ENCODE measurements around the gene SETD3.
A peak's percentile ranks its signal among the peaks of the same experiment; 100 is the strongest.

The SETD3 gene

DNA sequence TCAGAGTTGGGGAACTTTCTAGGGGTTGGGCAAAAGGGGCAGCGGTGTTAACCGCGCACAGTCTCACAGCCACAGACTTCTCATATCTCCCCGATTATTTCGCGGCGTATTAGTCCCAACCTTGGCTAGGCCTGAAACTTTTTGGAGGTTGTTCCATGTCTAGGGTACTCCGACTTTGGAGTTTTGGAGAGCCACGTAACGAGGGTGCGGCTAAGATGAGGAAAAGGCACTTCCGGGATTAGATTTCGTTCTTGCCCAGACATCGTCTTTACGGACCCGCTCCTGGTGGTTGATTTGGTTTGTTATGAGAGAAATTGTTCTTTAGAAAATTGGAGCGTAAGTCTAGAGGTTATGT is 1.1 kb upstream of the SETD3 start:
- no peak for DNase-seq

DNA sequence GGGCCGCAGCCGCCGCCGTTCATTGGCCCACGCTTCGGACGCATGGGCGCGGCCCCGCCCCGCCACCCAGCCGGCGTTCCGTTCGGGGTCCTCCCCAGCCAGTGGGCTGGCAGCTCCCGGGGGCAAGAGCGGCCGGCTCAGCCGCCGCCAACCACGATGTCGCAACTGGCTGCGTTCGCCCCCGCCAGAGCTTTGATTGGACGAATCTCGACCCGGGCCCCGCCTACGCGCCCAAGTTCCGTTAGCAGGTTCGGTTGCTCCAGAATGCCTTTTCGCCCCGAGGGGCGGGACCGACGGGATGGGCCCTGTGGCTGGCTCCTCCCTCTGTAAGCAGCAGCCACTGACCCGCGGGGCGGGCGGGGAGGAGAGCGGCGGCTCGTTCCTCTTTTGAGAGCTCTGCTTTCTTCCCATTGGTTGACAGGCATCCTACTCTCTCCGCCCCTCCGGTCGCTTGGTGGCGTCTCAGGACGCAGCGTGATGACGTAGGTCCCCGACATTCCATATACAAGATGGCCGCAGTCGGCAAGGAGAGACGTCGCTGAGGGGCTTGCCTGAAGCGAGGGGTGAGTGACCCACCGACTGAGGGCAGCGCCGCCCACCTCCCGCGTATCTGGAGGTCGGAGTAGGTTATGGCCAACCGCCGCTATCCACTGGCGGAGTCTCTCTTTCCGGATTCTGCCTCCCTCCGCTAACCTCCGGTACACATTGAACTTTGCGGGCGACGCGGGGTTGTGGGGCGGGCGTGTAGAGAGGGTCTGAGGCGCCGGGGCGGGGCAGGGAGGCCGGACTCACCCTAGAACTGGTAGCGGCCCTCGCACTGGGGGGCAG is 472 bp upstream of the SETD3 start, which contains the start of gene CCNK:
Gene CCNK (plus strand): TSS at position 493 of the 828 bp plus-strand sequence. CDS start 11,269 bp downstream, outside the sequence.
- peak; percentile 100 for DNase-seq

DNA sequence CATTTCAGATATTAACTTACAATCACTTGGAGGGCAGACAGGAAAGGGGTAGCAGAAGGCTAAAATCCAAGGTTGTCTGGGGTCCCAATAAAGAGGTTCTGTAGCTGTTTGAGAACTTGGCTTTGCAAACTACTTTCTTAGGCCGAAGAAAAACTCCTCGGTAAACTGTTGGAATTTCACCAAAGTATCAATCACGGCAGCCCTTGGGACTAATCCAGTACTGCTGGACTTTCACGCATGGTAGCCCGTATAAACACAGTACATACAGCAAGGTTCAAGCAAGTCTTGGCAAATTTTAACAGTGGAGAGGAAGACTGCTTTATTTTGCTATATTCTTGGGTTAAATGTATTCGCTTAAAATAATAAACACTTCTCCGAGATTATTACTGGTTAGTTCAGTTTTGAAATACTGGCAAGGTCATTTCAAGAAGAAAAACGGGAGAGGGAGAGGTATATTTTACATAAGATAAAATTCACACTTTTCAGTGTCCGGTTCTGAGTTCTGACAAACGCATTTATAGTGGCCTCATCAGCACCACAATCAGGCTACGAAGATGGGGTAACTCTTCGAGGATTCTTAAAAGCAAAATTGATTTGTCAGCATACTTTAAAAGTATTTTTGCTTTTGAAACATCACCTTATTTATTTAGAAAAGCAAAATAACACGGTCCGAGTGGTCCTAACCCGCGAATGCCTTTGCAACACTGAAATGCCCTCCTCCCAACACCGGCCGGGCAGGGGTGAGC is 1.3 kb downstream of the SETD3 start:
- no peak for DNase-seq

GRCh38 chr14:99478128-99478527 is 2.5 kb downstream of the SETD3 start:
- no peak for DNase-seq

DNA sequence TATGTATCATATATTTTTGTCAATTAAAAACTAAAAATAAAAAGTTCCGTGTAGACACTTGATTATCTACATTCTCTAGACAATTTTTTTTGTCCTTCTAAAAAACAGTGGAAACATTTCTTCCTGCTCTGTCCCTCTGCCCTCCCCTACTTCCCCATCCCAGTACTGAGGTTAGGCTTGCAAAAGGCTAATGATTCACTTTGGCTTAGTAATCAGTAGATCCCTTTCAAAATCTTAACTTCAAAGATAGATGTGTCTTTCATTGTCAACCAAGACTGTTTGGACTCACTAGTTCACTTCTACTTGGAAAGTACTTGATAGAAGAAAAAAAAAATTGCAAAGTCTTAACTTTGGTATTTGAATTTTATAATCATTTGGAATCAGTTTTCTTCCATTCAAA is 3.8 kb downstream of the SETD3 start:
- DNase-seq: no peak

DNA sequence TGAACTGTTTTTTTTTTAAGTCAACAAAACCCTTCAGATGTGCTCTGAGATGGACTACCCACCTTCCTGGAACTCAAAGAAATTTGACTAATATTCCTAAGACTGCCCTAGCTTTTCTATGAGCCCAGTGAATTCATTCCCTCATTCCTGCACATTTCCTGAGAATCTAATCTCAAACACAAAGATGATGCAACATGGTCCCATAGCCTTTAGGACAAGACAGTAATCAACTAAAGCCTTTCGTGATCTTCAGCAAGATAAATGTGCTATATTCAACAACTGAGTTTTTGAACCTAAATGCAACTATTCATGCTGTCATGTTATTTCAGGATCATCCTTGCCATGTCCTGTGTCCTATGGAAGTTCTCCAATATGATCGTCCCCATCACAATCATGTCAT is 5.0 kb downstream of the SETD3 start:
- DNase-seq: no peak

DNA sequence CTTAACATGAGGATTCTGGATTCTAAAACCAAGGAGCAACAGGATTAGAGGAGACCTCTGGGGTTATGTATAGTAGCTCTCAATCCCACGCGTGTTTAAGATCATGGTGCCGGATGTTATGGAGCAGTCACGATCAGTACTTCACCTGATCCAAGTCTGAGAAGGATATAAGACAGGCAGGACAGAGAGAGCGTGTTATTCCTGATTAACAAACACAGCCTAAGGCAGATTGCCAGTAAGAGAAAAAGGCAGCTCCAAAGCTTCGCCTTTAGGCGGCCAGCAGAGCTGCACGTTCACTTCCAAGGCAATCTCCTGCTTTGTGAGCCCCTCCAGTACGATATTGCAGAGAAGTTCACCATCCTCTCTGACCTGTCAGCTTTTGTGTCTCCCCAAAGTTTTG is 5.5 kb downstream of the SETD3 start:
- DNase-seq: no peak

- no peak for DNase-seq
Measured at GRCh38 chr14:99473458-99473857, 7.2 kb downstream of the SETD3 start.

GRCh38 chr14:99472937-99473336 is 7.7 kb downstream of the SETD3 start:
- no peak for DNase-seq

DNA sequence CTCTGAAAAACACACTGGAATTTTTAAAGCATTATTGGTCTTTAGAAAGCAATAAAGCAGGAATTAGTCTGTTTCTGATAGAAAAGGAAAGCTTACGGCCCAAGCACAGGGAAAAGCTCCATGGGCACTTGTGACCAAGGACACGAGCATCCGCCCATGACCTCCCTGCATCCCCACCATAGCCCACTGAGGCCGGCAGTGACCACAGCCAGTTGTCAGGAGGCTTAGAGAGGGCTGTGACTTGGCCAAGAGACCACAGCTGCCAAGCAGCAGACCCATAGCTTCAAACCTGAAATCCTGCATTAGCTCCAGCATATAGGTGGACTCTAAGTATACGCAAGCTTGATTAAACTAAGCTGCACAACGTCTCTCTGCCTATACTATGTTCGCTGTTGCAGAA is 8.9 kb downstream of the SETD3 start:
- DNase-seq: no peak

- no peak for DNase-seq
Measured at GRCh38 chr14:99468836-99469592, 11.6 kb downstream of the SETD3 start.

DNA sequence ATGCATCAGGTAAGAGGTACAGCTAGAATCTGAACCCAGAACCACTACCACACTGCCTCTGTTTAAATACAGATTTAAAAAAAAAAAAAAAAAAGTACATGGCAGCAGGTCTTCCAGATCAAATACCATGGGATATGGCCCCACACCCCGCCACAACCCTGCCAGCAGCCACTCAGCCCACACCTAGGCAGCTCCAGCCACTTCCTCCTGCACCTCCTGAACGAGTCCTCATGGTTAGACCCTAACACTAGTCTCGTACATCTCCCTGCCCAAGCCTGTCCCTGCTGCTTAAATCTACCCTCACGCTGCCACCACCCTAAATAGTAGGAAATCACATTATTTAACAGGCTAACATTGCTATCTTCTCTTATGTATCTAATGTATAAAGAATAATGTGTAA is 12.6 kb downstream of the SETD3 start:
- DNase-seq: no peak

- DNase-seq: no peak
Measured at GRCh38 chr14:99467336-99468078, 13.2 kb downstream of the SETD3 start.

GRCh38 chr14:99466758-99467157 is 13.9 kb downstream of the SETD3 start:
- DNase-seq: no peak

DNA sequence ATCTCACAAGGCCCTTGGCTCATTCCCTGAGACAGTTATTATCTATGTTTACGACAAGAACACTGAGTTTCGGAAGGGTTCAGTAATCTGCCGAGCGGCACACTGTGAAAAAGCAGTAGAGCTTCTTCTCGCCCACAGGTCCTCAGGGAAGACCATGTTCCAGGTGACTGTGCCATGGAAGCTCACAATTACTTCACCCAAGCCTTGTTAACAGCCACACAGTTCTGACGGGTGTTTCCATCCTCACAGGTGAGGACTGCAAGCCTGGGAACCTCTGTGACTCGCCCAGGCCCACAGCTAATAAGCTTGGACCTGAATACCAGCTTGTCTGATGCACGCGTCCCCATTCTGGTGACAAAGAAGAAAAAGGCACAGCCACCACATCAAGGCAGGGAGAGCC is 15.4 kb downstream of the SETD3 start:
- no peak for DNase-seq

GRCh38 chr14:99463974-99464373 is 16.7 kb downstream of the SETD3 start:
- no peak for DNase-seq

DNA sequence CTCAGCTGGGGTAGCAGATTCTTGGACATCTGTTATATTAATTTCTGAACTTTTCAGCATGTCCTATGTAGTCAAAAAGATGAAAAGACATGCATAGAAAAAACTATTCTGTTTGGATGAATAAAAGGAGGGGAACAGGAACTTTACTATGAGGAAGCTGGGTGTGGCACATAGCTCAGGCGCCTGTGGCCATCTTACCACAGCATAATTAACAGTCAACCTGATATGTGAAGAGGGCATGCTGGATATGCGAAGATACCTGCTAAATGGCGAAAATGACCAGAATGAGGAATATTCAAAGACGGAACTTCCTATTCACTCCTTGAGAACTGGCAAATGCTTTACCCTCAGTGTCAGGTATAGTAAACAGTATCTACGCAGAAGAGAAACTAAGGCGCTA is 18.4 kb downstream of the SETD3 start:
- DNase-seq: no peak

DNA sequence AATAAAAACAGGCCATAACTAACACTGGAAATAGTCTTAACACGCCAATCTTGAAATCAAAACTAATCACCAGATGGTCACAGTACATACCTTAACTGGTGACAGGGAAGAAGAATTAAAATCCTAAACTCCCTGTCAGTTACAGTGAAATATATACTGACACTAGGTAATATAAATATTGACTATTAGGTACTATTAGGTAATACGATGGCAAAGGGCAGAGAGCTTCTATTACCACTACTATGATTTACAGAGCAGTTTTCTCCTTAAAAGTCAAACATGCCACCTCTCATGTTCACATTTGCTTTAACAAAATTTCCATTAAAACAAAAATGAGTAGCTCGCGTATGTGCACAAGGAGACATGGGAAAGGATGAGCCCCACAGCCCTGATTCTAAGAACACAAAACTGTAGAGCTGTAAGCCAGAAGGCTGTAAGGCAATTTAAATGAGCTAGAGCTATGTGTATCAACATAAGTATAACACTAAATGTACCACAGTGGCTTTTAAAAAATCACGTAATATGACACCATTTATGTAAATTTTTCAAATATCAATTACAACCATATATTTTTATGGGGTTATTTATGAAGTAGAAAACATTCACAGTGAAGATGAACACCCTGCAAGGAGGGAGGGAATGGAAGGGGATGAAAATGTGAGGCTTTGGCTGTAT is 19.1 kb downstream of the SETD3 start:
- no peak for DNase-seq

DNA sequence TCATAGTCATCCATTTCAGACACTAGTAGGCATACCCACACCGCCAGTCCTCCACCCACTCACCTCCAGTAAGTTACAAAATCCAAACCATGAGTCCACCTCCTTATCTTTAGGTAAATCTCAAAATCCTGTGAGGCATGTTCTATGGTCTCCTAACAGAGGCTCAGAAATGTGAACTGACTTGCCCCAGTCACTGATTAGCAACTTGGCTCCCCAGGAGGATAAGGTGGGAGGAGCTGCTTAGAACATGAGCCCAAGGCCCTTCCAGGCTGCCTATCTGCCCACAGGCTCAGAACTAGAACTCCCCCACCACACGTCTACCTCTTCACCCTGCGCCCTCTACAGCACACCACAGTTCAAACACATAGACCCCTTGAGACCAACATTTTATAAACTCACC is 19.9 kb downstream of the SETD3 start:
- DNase-seq: no peak

DNA sequence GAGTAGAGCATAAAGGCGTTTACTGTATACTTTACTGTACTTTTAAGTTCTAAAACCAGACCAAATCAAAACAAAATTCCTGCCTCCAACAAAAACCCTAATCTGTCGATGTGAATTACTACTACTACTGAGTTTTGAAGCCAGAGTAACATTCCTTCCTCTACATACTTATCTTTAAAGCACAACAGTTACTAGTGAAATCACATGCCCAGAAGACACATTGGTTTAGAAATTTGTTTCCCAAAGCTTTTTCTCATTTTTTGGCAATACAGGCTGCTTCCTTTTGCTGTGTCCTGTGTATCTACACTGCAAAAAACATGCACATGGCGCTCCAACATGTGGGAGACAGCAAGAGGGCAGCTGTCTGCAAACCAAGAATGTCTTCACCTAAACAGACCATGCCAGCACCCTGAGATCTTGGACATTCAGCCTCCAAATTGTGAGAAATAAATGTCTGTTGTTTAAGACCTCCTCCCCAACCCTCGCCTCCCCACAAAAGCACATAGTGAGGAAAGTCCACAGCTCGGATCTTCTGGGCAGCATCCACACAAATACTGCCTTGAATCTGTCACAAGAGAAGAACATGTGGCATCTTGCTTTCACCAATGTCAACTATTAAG is 21.1 kb downstream of the SETD3 start:
- no peak for DNase-seq

GRCh38 chr14:99454246-99454645 is 26.4 kb downstream of the SETD3 start:
- DNase-seq: no peak

DNA sequence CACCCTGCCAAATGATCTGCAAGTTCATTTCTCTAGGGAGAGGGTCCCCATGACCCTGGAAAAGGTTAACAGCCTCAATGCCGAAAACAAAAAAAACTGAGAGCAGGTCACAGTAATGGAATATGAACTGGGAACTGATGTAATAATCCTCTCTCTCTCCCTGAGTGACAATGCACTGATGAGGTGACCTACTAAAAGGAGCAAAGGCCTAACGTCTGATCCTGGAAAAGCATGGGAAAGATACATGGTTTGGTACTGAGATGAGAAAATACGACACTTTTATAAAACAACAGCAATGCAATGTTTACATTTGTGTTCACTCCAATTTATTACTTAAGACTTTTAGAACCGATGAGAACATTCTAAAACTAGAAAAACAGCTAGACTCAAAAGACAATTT is 27.7 kb downstream of the SETD3 start:
- no peak for DNase-seq
